ENCODE data around the gene DCHS2.

DNA sequence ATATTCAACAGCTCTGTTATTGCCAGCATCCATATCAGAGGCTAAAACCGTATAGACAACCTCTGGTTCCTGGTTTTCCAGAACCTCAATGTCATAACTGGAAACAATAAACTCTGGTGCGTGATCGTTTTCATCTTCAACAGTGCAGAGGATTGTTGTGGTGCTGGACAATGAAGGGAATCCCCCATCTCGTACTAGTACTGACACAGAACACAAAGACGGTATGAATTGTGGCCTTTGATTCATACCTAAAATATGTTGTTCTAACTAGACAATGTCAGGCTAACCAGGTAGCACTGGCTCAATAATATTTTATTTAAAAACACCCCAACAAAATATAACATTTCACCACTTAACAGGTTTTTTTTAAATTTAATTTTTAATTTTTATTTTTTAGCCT is 186.9 kb downstream of the DCHS2 start:
- TF ChIP-seq YY1 (IDR thresholded peaks at IDR 0.05; ENCODE audit: insufficient read depth, insufficient read length) (no peak), SUZ12 (IDR thresholded peaks at IDR 0.05; ENCODE audit: extremely low read depth, insufficient read depth, insufficient read length) (no peak)

Measured in NT2/D1 (cell line).